ENCODE results near the gene RXFP2. TPM values are rescaled to one million over a fixed set of nuclear protein-coding genes. Genes with fewer than 3 reads are reported as not detected.

RXFP2 gene
- total RNA-seq, 1 experiment from 2014 or later: not detected

GRCh38 chr13:31742097-31742734, 2.9 kb downstream of the RXFP2 start:
- ChIA-PET POLR2A (no interaction called here), CTCF (interaction anchor here (1.9 kb wide), 1 partner anchor 204 kb away, joined by 9 read pairs; no protein-coding TSS in a partner anchor)
- Mint-ChIP-seq H3K36me3 (ENCODE audit: insufficient read depth, unreplicated experiment) (no peaks in the 10 kb centered on the region), H3K9me3 (ENCODE audit: unreplicated experiment) (no peaks in the 10 kb centered on the region), H3K27me3 (ENCODE audit: insufficient read depth, unreplicated experiment) (peaks cover 11% of the 10 kb centered on the region), H3K4me1 (ENCODE audit: low read depth, unreplicated experiment) (no peaks in the 10 kb centered on the region), H3K27ac (ENCODE audit: unreplicated experiment) (no peak overlapping the region), H3K4me3 (ENCODE audit: unreplicated experiment) (no peak overlapping the region)
- H3K36me3 ChIP-seq (ENCODE audit: control insufficient read depth, insufficient read depth, low read length): no peaks in the 10 kb centered on the region
- intact Hi-C loops (cut with micrococcal nuclease; ENCODE audit: unreplicated experiment): loop anchor here (1.0 to 5.0 kb wide), 6 partner anchors 85 to 543 kb away; partner anchors contain the start of gene B3GLCT
- H3K27me3 ChIP-seq (replicated peaks; ENCODE audit: control insufficient read depth, insufficient read depth, low read length): no peaks in the 10 kb centered on the region
- no TSS peak for BruUV-seq (replicated peaks)
- TF ChIP-seq CTCF (IDR thresholded peaks at IDR 0.05; ENCODE audit: insufficient read depth in 1 of 2, low read depth in 1 of 2, low read length in 1 of 2, severe bottlenecking in 1 of 2, unreplicated experiment in 1 of 2): peak; percentile 96 to 97
- H3K4me1 ChIP-seq: no peaks in the 10 kb centered on the region
- no peaks in the 10 kb centered on the region for H3K9me3 ChIP-seq
- peak; percentile 61 to 77 for DNase-seq
- no peak overlapping the region for H3K4me3 ChIP-seq (ENCODE audit: low read depth, low read length)

GRCh38 chr13:31747291-31747690, 8.0 kb downstream of the RXFP2 start:
- Mint-ChIP-seq H3K27ac (ENCODE audit: unreplicated experiment) (no peak overlapping the region), H3K4me3 (ENCODE audit: unreplicated experiment) (no peak overlapping the region), H3K36me3 (ENCODE audit: insufficient read depth, unreplicated experiment) (no peaks in the 10 kb centered on the region), H3K27me3 (ENCODE audit: insufficient read depth, unreplicated experiment) (peaks cover 23% of the 10 kb centered on the region), H3K4me1 (ENCODE audit: low read depth, unreplicated experiment) (no peaks in the 10 kb centered on the region), H3K9me3 (ENCODE audit: unreplicated experiment) (no peaks in the 10 kb centered on the region)
- no peak for DNase-seq
- TF ChIP-seq CTCF (IDR thresholded peaks at IDR 0.05; ENCODE audit: insufficient read depth in 1 of 2, low read depth in 1 of 2, low read length in 1 of 2, severe bottlenecking in 1 of 2, unreplicated experiment in 1 of 2): no peak
- Histone ChIP-seq H3K27me3 (replicated peaks; ENCODE audit: control insufficient read depth, insufficient read depth, low read length) (no peaks in the 10 kb centered on the region), H3K4me1 (no peaks in the 10 kb centered on the region), H3K36me3 (ENCODE audit: control insufficient read depth, insufficient read depth, low read length) (no peaks in the 10 kb centered on the region), H3K4me3 (ENCODE audit: low read depth, low read length) (no peak overlapping the region), H3K9me3 (no peaks in the 10 kb centered on the region)
- BruUV-seq (replicated peaks): no TSS peak
- ChIA-PET POLR2A (no interaction called here), CTCF (no interaction called here)
- intact Hi-C loops (cut with micrococcal nuclease; ENCODE audit: unreplicated experiment): no loop called here

GRCh38 chr13:31747966-31748365, 8.6 kb downstream of the RXFP2 start:
- Histone ChIP-seq H3K36me3 (ENCODE audit: control insufficient read depth, insufficient read depth, low read length) (no peaks in the 10 kb centered on the region), H3K4me1 (no peaks in the 10 kb centered on the region), H3K27me3 (replicated peaks; ENCODE audit: control insufficient read depth, insufficient read depth, low read length) (no peaks in the 10 kb centered on the region; the same call in 1 of the 2 replicates), H3K9me3 (no peaks in the 10 kb centered on the region), H3K4me3 (ENCODE audit: low read depth, low read length) (no peak overlapping the region)
- Mint-ChIP-seq H3K4me1 (ENCODE audit: low read depth, unreplicated experiment) (no peaks in the 10 kb centered on the region), H3K27ac (ENCODE audit: unreplicated experiment) (no peak overlapping the region), H3K9me3 (ENCODE audit: unreplicated experiment) (no peaks in the 10 kb centered on the region), H3K4me3 (ENCODE audit: unreplicated experiment) (no peak overlapping the region), H3K27me3 (ENCODE audit: insufficient read depth, unreplicated experiment) (peaks cover 23% of the 10 kb centered on the region), H3K36me3 (ENCODE audit: insufficient read depth, unreplicated experiment) (no peaks in the 10 kb centered on the region)
- no peak for TF ChIP-seq CTCF (IDR thresholded peaks at IDR 0.05; ENCODE audit: insufficient read depth in 1 of 2, low read depth in 1 of 2, low read length in 1 of 2, severe bottlenecking in 1 of 2, unreplicated experiment in 1 of 2)
- CTCF ChIA-PET: no interaction called here
- DNase-seq: no peak
- POLR2A ChIA-PET: no interaction called here
- no TSS peak for BruUV-seq (replicated peaks)
- intact Hi-C loops (cut with micrococcal nuclease; ENCODE audit: unreplicated experiment): no loop called here

Measured in Caco-2 (cell line).